ENCODE data around the gene NAT8. TPM values are rescaled to one million over a fixed set of nuclear protein-coding genes. Genes with fewer than 3 reads are reported as not detected.

The NAT8 gene
- total and polyA plus RNA-seq, 2 donors (not counting 3 experiments of a cell fraction or from before 2014, with no cell fraction given), result 0.19 TPM; not detected in 1

DNA sequence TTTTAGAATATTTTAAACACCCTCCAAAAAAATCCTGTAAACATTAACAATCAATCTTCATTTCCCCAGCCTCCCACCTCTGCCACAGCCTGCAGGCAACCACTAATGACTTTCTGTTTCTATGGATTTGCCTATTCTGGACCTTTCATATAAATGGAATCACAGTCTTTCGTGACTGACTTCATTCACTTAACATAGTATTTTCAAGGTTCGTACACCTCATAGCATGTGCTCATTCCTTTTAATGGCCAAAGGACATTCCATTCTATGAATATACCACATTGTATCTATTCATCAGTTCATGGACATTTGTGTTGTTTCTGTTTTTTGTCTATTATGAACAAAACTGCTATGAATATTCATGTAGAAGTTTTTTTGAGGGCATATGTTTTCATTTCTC lies 48.5 kb downstream of the NAT8 start:
- DNase-seq (ENCODE audit: low read depth, low spot score) (no peak), FAIRE-seq (no peak)
- Histone ChIP-seq H4K20me1 (replicated peaks; ENCODE audit: control insufficient read depth, extremely low read depth, insufficient read depth, low read length) (no peaks in the 10 kb centered on the region), H3K36me3 (ENCODE audit: control insufficient read depth in 2 of 2, extremely low read depth in 1 of 2, insufficient read depth in 2 of 2, low read length in 2 of 2) (no peaks in the 10 kb centered on the region), H2AFZ (ENCODE audit: low read depth, low read length) (no peak overlapping the region), H3K9me3 (replicated peaks; ENCODE audit: control insufficient read depth, insufficient read depth, low read length) (no peaks in the 10 kb centered on the region), H3K79me2 (ENCODE audit: control insufficient read depth, insufficient read depth, low read length) (no peaks in the 10 kb centered on the region), H3K4me1 (ENCODE audit: control insufficient read depth, extremely low read depth, insufficient read depth, low read length) (no peaks in the 10 kb centered on the region), H3K4me2 (ENCODE audit: insufficient read depth, low read length) (no peak overlapping the region), H3K9ac (replicated peaks; ENCODE audit: extremely low read depth, insufficient read depth, low read length) (no peak overlapping the region), H3K4me3 (replicated peaks in 1 of 3; ENCODE audit: insufficient read depth in 1 of 3, low read depth in 1 of 3, low read length in 3 of 3) (no peak overlapping the region), H3K27ac (ENCODE audit: insufficient read depth, low read depth, low read length) (no peak overlapping the region), H3K9me1 (replicated peaks; ENCODE audit: control insufficient read depth, extremely low read depth, insufficient read depth, low read length) (no peaks in the 10 kb centered on the region), H3K27me3 (ENCODE audit: control insufficient read depth in 2 of 2, insufficient read depth in 2 of 2, low read length in 2 of 2) (no peaks in the 10 kb centered on the region)
- dilution Hi-C loops (cut with MboI; ENCODE audit: extremely low pct_ligation_motif_present, low sequenced_read_pairs), result no loop called here
- ChIA-PET CTCF (no interaction called here), POLR2A (no interaction called here)
- no TSS peak for BruUV-seq (replicated peaks)
- intact Hi-C loops (cut with micrococcal nuclease), result no loop called here
- TF ChIP-seq MYC (IDR thresholded peaks at IDR 0.05; ENCODE audit: low read depth, low read length) (no peak), CTCF (IDR thresholded peaks at IDR 0.05; ENCODE audit: extremely low read depth in 1 of 2, insufficient read depth in 1 of 2, low read depth in 1 of 2, low read length in 2 of 2) (no peak), GATA2 (IDR thresholded peaks at IDR 0.05; ENCODE audit: insufficient read depth, insufficient read length, low read depth, low read length) (no peak), POLR2AphosphoS5 (IDR thresholded peaks at IDR 0.05; ENCODE audit: insufficient read depth, low read depth, low read length) (no peak), POLR2A (IDR thresholded peaks at IDR 0.05; ENCODE audit: low read depth, low read length) (no peak), JUN (IDR thresholded peaks at IDR 0.05; ENCODE audit: borderline replicate concordance, insufficient read depth, insufficient read length, low read depth) (no peak), EZH2 (IDR thresholded peaks at IDR 0.05; ENCODE audit: borderline replicate concordance, low read depth, low read length, severe bottlenecking) (no peak), FOS (IDR thresholded peaks at IDR 0.05; ENCODE audit: borderline replicate concordance, insufficient read depth, low read length) (no peak)
- TF ChIP-seq, protein P1, sequence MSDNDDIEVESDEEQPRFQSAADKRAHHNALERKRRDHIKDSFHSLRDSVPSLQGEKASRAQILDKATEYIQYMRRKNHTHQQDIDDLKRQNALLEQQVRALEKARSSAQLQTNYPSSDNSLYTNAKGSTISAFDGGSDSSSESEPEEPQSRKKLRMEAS (IDR thresholded peaks at IDR 0.05; ENCODE audit: insufficient read depth, insufficient read length), result no peak

Other genes starting within 250 kb of the NAT8 start
- 33.4 and 36.1 TPM in 2 replicates for gene TPRKB, start 94.9 kb upstream of the NAT8 start, total RNA-seq
- gene TPRKB, start 94.9 kb upstream of the NAT8 start, polyA plus RNA-seq, result 18.6 and 27.1 TPM in 2 replicates
- 25.3 and 27.0 TPM in 2 replicates for gene DUSP11, start 137.7 kb upstream of the NAT8 start, total RNA-seq
- gene DUSP11, start 137.7 kb upstream of the NAT8 start, polyA plus RNA-seq, result 18.4 and 18.6 TPM in 2 replicates
- not detected in 2 replicates for gene C2orf78, start 141.8 kb upstream of the NAT8 start, total RNA-seq
- gene C2orf78, start 141.8 kb upstream of the NAT8 start, polyA plus RNA-seq, result not detected in 2 replicates
- gene STAMBP, start 186.5 kb upstream of the NAT8 start, total RNA-seq, result 19.8 and 21.3 TPM in 2 replicates
- gene STAMBP, start 186.5 kb upstream of the NAT8 start, polyA plus RNA-seq, result 18.0 and 19.0 TPM in 2 replicates

Measured in endothelial cell of umbilical vein (primary cell).